NCI-H446 treated with DMSO at 0.1 percent for 48 hours (cell line): Measurements from ENCODE around the gene TAX1BP3.
"Not testable (repeated sequence)": the region's sequence is repeated elsewhere in the genome, so short reads cannot be mapped to it uniquely, and the experiment has no call there.

Experiments used
- DNase-seq: peaks from one replicate; lab custom pipeline; 2025; lab: John Stamatoyannopoulos, UW

The TAX1BP3 gene

DNA sequence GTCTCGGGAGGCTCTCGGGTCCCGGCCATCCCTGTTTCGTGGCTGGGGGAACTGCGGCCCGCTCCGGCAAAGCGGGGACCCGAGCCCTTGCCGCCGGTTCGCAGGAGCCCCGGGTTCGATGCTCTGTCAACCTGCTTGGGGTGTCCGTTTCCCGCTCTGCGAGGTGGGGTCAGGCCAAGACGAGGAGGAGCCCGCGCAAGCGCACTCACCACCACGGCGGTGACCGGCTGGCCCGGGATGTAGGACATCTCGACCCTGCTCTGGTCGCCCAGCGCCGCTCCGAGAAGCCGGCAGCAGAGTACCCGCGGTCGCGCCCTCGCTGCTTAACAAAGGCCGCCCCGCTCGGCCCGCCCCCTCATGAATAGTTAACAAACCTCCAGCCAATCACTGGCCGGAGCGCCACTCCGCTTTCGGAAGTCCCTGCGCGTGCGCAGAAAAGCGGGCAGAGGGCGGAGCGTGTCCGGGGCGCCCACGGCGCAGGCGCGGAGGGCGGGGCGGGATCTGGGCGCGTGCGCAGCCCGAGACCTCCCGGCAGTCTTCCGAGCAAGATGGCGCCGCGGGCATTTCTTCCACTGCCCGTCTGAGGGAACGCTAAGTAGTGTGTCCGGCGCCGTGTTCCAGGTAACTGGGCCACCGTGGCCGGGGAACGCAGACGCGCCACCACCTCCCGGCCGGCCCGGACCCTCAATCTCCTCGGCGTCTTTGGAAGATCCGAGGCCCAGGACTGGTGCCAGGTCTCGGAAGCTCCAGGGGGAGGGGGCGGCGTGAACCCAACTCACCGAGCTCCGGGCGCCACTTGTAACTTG is at the start of gene TAX1BP3, which contains the start of gene EMC6:
Gene TAX1BP3, minus strand, starts transcription at position 300 of the 806 bp plus-strand sequence. Its CDS starts 52 bp downstream, at position 248.
Gene EMC6, plus strand, starts transcription at position 534 of the 806 bp plus-strand sequence. CDS start 335 bp downstream, outside the sequence.
- peak; percentile 92 for DNase-seq

DNA sequence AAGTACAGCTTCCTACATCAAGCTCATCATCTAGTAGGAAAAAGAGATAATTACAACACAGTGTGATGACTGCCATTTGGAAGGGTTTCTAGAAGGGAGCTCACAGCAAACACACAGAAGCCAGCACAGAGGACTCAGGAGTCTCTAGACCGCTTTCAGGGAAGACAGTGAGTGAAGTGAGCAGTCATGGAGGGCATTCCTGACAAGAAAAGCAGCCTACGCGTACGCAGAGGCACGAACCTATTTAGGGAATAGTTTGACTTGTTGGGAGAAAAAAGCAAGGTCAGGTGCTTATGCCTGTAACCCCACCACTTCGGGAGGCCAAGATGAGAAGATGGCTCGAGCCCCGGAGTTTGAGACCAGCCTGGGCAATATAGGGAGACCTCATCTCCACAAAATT is 46.9 kb upstream of the TAX1BP3 start:
- no peak for DNase-seq

DNA sequence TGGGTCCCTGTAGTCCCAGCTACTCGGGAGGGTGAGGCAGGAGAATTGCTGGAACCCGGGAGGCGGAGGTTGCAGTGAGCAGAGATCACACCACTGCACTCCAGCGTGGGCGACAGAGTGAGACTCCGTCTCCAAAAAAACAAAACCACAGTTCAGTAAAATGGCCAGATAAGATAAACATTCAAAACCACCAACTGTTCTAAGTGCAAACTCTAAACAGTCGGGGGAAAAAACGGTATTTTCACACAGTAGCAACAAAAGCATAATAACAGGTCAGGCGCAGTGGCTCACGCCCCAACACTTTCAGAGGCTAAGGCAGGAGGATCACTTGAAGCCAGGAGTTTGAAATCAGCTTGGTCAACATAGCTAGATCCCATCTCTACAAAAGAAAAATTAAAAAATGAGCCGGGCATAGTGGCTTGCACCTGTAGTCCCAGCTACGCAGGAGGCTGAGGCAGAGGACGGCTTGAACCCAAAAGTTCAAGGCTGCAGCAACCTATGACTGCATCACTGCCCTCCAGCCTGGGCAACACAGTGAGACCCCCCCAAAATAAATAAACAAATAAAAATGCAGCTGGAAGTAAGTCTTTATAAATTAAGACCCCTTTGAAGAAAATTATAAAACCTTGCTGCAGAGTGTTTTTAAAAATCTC is 44.6 kb upstream of the TAX1BP3 start:
- no peak for DNase-seq

DNA sequence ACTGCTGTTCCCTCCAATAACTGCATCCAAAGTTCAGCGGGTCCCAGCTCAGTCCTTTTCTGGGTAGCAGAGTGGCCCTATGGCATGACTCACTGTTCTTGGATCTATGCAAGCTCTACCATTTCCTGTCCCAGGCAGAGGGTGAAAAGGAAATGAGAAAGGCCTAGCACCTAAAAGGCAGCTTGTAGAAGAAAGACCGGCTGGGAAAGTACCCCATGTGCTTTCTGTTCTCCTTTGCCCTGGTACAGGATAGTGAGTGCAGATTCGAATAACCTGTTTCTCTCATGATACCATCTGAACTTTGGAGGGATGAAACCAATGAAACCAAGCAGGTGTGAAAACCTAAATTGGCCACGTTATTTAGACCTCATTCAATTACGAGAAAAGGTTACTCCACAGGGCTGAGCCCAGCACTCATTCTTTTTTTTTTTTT is 42.6 kb upstream of the TAX1BP3 start:
- DNase-seq: no peak

GRCh38 chr17:3708366-3708765 is 40.0 kb upstream of the TAX1BP3 start:
- no peak for DNase-seq

GRCh38 chr17:3705718-3705984 is 37.3 kb upstream of the TAX1BP3 start:
- not testable (repeated sequence) for DNase-seq

GRCh38 chr17:3704931-3705717 is 36.7 kb upstream of the TAX1BP3 start:
- no peak for DNase-seq

- not testable (repeated sequence) for DNase-seq
These were observed 33.7 kb upstream of the TAX1BP3 start for GRCh38 chr17:3702041-3702539.

DNA sequence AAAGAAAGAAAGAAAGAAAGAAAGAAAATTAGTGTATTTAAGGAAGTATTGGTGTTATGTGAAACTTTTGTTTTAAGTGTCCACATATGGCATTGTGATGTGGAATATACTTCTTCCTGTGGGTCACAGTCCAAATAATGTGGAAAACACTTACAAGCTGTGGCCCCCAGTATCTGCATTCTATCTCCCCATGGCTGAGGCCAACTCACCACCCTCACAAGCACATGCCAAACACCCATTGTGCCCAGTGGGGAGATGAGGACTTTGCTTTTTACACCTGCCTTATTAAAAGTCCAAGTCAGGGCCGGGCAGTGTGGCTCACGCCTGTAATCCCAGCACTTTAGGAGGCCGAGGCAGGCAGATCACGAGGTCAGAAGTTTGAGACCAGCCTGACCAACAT is 31.6 kb upstream of the TAX1BP3 start:
- DNase-seq: no peak

DNA sequence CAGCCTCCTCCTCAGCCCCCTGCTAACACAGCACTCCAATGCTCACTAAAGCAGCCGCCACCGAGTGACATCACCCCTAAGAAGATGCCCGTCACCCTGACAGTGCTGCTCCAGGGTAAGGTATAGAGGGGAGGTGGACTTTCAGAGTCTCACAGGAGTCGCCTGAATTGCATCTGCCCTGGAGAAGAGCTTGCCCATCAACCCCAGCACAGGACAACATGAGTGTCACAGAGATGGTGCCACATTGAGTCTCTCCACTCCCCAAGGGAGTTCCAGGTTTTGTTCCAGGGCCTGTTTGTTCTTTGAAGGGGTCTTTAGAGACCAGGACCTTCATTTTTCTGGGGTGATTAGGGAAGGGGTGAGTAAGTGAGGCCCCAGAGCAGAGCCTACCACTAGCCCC is 29.8 kb upstream of the TAX1BP3 start:
- DNase-seq: no peak

DNA sequence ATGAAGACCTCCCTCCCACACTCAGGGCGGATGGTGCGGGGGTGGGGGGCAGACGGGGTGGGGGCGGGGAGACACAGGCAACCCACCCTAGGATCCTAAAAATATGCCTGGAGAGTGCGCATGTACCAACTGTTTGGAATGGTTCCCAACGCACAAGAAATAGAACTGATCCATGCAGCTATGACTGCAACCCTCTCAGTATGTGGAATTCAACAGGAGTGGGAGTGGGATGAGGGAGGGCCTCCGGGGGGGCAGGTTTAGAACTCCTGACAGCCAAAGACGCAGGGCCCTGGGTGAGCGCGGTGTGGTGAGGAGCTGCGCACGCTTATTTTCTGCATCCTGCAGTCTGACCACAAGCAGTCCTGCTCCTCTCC is 28.7 kb upstream of the TAX1BP3 start:
- no peak for DNase-seq

DNA sequence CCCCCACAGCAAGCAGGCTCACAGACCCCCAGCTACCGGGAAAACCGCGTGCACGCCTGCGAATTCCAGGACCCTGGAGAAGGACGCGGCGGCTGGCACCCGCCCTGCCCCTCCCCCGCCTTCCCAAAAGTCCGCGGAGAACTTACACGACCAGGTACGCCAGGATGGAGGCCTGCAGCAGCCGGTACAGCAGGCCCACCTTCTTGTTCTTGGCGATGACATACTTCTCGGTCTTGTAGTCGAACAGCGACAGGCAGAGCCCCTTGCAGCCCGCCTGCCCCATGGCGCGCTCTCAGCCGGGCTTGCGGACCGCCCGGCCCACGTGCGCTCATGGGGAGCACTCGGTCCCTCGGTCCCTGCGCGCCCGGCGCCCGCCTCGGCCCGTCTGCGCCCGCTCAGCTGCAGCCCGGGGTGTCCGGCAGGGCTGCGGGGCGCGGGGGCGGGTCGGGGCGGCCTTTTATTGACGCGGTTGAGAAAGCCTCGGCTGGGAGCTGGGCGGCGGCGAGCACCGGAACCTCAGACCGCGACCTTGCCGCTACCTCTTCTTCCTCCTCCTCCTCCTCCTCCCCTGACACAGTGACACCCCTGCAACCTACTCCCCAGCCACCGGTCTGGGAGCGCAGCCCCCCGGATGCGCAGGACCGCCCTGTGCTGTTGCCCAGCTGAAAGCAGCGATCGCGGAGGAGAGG is 27.5 kb upstream of the TAX1BP3 start, which contains the start of gene P2RX5:
Gene P2RX5, minus strand, starts transcription at position 433 of the 689 bp plus-strand sequence. Its CDS starts 150 bp downstream, at position 283.
- DNase-seq: no peak

DNA sequence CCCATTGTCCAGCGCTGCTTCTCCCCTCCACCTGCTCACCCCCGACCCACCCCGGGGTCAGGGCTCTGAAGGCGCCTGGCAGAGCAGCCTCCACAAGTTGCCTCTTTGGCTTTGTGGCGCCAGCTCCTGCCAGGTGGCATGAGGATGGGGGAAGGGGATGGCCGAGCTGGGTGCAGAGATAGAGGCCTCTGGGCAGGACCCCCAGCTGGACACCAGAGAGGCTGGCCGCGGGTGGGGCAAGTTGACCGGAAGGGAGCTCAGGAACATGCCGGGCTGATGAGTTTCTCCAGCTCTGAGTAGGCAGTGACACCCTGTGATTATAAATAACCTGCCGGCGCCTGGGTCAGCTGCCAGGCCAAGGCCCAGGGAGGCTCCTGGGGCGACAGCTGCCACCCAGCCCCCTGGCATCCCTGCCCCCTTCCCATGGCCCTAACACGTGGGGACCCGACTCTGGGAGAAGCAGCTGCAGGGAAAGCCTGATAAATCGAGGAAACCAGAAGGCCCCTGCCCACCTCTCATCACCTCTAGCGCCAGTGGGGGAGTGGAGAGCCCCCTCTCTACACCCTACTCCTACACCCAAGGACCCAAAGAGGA is 26.8 kb upstream of the TAX1BP3 start:
- DNase-seq: no peak

- DNase-seq: no peak
These were observed 25.5 kb upstream of the TAX1BP3 start for GRCh38 chr17:3693829-3694231.

- no peak for DNase-seq
These were observed 24.8 kb upstream of the TAX1BP3 start for GRCh38 chr17:3693141-3693540.

GRCh38 chr17:3692346-3692745 is 24.0 kb upstream of the TAX1BP3 start:
- DNase-seq: no peak

- DNase-seq: no peak
These were observed 23.3 kb upstream of the TAX1BP3 start for GRCh38 chr17:3691617-3692067.

DNA sequence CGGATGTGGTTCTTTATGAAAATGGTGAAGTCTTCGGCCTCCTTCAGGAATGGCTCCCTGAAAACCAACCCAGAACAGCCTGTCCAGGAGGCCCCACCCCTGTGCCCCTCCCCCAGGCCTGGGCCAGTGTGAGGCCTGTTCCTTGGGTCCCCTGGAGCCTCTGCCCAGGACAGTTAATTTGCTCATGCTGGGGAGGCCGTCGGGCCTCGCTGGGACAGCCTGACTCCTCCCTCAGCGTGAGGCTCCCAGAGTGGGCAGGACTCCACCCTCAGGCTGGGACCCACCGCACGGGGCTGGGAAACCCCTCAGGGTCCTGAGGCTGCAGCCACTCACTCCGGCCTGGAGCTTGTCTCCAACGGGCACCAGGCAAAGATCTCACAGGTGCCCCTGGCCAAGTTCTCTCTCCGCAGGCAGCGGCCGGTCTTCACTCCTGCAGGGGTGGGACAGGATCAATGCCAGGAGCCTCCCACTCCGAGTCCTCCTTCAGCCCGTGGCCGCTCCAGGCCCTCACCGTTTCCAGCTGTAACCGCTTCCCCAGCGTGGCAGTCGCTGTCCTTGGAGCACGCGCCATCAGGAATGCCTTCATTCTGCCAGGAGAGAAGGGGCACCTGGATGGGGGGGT is 21.8 kb upstream of the TAX1BP3 start:
- no peak for DNase-seq

DNA sequence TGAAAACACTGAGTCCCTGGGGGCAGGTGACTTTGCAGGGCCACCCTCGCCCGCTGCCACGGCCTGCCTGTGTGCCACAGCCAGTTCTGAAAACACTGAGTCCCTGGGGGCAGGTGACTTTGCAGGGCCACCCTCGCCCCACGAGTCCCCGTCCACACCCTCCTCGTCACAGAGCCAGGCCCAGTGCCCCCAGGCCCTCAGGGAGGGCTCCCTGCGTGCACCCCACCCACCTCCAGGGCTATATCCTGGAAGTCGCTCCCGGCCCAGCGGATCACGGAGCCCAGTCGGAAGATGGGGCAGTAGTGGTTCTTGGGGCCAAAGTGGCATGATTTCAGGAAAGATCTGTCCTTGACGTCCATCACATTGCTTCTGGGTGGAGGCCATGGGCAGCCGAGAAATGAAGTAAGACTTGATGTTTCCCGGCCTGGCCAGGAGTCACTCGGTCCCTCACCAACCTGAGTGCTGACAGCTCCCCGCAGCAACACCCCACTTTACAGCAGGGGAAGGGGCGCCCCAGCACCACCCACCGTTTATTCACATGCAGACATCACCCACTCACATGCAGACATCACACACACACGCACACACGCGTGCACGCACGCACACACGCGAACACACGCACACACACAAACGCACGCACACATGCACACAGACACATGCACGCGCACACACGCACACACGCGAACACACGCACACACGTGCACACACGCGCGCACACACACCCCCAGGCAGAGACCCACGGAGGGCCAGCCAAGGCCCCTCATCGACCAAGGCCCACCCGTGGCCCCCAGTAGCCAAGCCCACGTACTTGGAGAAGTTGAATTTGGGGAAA is 21.1 kb upstream of the TAX1BP3 start:
- no peak for DNase-seq

GRCh38 chr17:3688852-3689261 is 20.5 kb upstream of the TAX1BP3 start:
- no peak for DNase-seq
